ENCODE measurements around the gene ITPKB. TPM values are rescaled to one million over a fixed set of nuclear protein-coding genes. Genes with fewer than 3 reads are reported as not detected.
A peak's percentile ranks its signal among the peaks of the same experiment; 100 is the strongest.

Gene ITPKB
- total RNA-seq, 2 experiments from 2014 or later = 40.9 to 43.4 TPM

DNA sequence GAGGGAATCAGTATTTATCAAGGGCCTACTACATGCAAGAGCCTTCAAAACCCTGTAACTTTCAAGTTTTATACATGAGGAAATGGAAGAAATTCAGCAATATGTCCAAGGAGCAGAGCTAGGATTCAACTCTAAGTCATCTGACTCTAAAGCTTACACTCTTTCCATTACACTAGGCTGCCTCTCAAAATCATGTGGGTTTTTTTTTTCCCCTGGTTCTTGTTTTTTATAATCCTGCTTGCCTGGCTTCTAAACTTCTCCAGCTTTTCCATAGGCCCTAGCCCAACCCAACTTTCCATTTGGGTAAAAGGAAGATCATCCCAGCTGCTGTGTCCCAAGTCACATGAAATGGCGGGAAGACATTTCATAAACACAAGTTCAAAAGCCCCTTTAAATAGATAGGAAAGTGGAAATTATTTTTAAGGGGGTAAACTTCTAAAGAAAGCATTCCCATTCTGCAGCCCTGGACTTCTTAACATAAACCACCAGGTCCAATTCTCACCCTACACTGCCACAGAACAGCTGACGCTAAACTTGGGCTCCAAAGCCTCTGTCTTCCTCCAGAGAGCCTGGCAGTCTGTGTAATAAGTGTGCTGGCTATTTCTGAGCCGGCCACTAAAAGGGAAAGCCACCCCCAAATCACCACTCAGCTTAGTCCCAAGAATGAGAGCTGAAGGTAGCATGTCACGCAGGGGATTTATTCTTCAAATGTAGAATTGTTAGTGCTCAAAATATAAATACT lies 46.9 kb downstream of the ITPKB start:
- Mint-ChIP-seq H3K4me3 (no peak overlapping the region), H3K27ac (peak overlapping the region; percentile 90), H3K4me1 (peaks cover 65% of the 10 kb centered on the region), H3K36me3 (peaks cover 14% of the 10 kb centered on the region), H3K9me3 (ENCODE audit: low read depth) (no peaks in the 10 kb centered on the region), H3K27me3 (no peaks in the 10 kb centered on the region)
- CTCF ChIA-PET = interaction anchor here (0.8 to 1.4 kb wide), 2 partner anchors 11 to 12 kb away, joined by 3 read pairs; no protein-coding TSS in a partner anchor
- ATAC-seq = no peak
- DNase-seq = no peak

DNA sequence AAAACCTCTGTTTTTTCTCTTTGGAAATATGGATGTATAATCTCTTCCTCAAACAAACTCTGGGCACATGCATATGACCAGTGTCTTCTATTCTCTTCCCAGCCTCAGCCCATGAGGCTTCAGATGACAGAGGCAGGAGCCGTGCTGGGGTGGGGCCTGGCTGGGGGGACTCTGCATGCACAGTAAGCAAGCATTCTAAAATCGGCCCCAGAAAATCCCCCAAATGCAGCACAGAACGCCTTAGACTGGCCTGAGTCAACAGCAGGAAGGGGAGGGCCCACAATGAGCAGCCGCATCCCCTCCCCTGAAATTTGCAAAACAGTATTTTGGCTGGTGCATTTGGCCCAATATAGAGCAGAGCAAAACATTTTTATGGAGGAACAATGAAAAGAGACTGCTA lies 47.8 kb downstream of the ITPKB start:
- CTCF ChIA-PET = no interaction called here

GRCh38 chr1:226690460-226690982 lies 48.6 kb downstream of the ITPKB start:
- DNase-seq (peak; percentile 66), ATAC-seq (peak; percentile 55)
- peaks cover 70% of the 10 kb centered on the region for H3K4me1 Mint-ChIP-seq
- H3K27ac Mint-ChIP-seq = peak overlapping the region; percentile 90
- no peaks in the 10 kb centered on the region for H3K27me3 Mint-ChIP-seq
- CTCF ChIA-PET = no interaction called here
- H3K4me3 Mint-ChIP-seq = peak overlapping the region; percentile 32
- H3K36me3 Mint-ChIP-seq = peaks cover 13% of the 10 kb centered on the region
- no peaks in the 10 kb centered on the region for H3K9me3 Mint-ChIP-seq (ENCODE audit: low read depth)

More for the DNA sequence above, 47.8 kb downstream of the ITPKB start:
- peak overlapping the region; percentile 90 for H3K27ac Mint-ChIP-seq
- peak; percentile 71 for DNase-seq
- no peaks in the 10 kb centered on the region for H3K9me3 Mint-ChIP-seq (ENCODE audit: low read depth)
- peaks cover 67% of the 10 kb centered on the region for H3K4me1 Mint-ChIP-seq
- peak; percentile 67 for ATAC-seq
- no peaks in the 10 kb centered on the region for H3K27me3 Mint-ChIP-seq
- peak overlapping the region; percentile 32 for H3K4me3 Mint-ChIP-seq
- H3K36me3 Mint-ChIP-seq = peaks cover 14% of the 10 kb centered on the region

DNA sequence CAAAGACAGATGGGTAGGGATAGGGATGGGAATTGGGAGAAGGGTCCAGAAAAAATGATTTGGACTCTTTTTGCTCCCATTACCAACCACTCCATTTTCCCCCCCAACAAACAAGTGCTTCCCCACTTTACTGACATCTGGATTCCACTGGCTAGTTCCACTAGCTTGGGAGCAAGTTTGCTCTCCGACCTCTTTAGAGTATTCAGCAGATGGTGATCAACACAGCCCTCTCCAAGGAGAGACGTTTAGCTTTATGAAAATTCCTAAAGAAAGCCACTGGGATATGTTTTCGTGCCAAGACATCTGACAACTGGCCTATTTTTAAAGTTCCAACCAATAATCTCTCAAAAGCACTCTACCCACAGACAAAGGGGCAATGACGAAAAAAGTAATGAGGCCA lies 50.3 kb downstream of the ITPKB start:
- Mint-ChIP-seq H3K27me3 (no peaks in the 10 kb centered on the region), H3K36me3 (peaks cover 14% of the 10 kb centered on the region), H3K4me3 (no peak overlapping the region), H3K27ac (no peak overlapping the region), H3K9me3 (ENCODE audit: low read depth) (no peaks in the 10 kb centered on the region), H3K4me1 (peaks cover 80% of the 10 kb centered on the region)
- CTCF ChIA-PET = interaction anchor here (1.4 to 2.1 kb wide), 3 partner anchors 9 to 138 kb away, joined by 4 to 10 read pairs (median 5); no protein-coding TSS in a partner anchor
- no peak for DNase-seq
- no peak for ATAC-seq

DNA sequence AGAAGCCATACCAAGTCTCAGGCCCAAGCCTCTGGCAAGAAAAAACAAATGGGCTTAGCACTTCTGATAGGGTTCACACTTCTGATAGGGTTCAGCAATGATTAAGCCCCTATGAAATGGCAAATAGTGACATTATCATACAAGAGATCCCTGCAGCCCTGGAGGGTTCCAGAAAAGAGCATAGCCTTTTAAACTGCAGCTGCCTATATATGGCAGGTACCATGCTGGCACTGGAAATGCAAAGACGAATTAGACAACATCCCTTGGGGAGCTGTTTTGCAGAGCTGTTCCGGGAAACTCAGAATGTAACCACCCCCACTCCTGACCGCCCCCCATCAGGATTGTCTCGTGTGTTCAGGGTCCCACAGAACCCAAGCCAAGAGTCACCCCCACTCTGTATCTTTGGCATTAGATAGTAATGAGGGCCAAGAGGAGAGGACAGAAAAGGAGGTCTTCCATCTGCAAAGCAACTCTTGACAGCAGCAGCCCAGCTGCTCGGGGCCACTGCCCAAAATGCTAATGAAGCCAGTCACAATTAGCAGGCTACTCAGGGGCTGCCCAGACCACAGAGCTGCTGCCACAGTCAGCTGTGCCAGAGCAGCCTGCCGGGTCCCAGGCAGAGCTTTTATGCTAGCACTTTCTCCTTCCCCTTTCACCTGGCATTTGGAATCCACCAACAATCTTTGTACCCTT lies 50.9 kb downstream of the ITPKB start:
- Mint-ChIP-seq H3K9me3 (ENCODE audit: low read depth) (no peaks in the 10 kb centered on the region), H3K36me3 (peaks cover 14% of the 10 kb centered on the region), H3K4me3 (no peak overlapping the region), H3K4me1 (peaks cover 84% of the 10 kb centered on the region), H3K27me3 (no peaks in the 10 kb centered on the region), H3K27ac (no peak overlapping the region)
- no peak for DNase-seq
- CTCF ChIA-PET = interaction anchor here (0.7 to 2.1 kb wide), 18 partner anchors 10 to 139 kb away, joined by 3 to 11 read pairs (median 4); no protein-coding TSS in a partner anchor
- ATAC-seq = no peak

DNA sequence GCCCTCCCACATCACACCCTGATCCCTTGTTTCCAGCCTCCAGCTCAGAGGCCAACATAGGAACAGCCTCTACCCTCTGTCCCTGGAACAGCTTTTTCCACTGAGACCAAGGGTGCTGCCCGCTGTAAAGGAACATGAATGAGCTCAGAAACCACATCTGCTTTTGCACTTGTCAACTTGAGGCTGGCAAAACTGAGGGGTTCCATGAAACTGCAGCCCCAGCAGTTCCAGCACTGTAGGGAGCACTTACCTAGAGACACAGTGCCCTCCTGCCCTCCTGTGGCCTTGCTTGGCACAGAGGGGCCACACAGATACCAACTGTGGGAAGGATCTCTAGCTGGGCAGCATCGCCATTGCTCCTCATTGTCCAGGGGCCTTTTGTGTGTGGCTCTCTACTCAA lies 51.7 kb downstream of the ITPKB start:
- Mint-ChIP-seq H3K4me1 (peaks cover 84% of the 10 kb centered on the region), H3K27ac (no peak overlapping the region), H3K4me3 (no peak overlapping the region), H3K36me3 (peaks cover 13% of the 10 kb centered on the region), H3K27me3 (no peaks in the 10 kb centered on the region), H3K9me3 (ENCODE audit: low read depth) (no peaks in the 10 kb centered on the region)
- CTCF ChIA-PET = interaction anchor here (0.7 to 2.1 kb wide), 18 partner anchors 10 to 140 kb away, joined by 3 to 11 read pairs (median 4); no protein-coding TSS in a partner anchor
- ATAC-seq (peak; percentile 32), DNase-seq (no peak)

DNA sequence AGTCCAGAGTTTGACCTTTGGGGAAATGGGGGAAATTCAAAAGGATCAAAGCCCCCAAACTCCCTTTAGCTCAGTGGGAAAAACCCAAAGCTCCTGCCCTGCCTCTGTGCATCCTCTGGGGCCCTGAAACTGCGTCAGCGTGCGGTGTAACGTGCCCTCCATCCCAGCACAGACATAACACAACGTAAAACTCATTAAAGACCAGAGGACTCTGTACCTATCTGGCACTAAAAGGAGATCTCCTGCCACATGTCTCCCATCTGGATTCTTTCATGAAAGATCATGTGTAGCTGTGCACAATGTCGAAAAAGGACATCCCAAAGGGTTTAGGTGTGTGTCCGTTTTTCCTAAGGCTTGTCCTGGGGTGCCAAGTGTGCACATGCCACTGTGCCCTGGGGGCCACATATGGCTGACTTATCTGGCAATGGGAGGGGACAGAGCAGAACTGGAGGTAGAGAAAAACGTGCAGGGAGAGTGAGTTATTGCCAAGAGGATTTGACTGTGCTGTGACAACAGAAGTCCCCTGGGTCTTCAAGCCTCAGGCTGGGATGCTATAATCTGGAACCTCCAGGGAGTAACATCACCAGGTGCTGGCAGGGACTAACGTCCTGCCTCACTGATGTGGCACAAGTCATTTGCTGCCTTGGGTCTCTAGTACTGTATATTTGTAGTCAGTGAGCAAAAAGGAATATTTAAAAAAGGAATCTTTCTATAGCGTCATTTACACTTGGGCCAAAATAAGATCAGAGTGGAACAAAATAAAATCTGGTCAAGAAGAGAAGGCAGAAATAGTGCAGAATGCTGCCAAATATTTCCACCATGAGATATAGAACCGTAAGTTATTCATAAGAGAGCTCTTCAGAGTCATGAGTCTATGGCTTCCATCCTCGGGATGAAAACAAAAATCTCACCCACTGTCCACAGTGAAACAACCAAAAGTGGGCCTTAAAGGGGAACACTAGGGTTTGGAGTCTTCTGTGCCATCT lies 52.3 kb downstream of the ITPKB start:
- H3K36me3 Mint-ChIP-seq = peaks cover 13% of the 10 kb centered on the region
- peaks cover 79% of the 10 kb centered on the region for H3K4me1 Mint-ChIP-seq
- no peak overlapping the region for H3K4me3 Mint-ChIP-seq
- H3K27ac Mint-ChIP-seq = no peak overlapping the region
- CTCF ChIA-PET = interaction anchor here (0.9 to 2.1 kb wide), 12 partner anchors 10 to 141 kb away, joined by 3 to 11 read pairs (median 6); no protein-coding TSS in a partner anchor
- no peak for DNase-seq
- no peak for ATAC-seq
- no peaks in the 10 kb centered on the region for H3K27me3 Mint-ChIP-seq
- H3K9me3 Mint-ChIP-seq (ENCODE audit: low read depth) = no peaks in the 10 kb centered on the region

- CTCF ChIA-PET = interaction anchor here (0.9 to 1.9 kb wide), 2 partner anchors 32 to 51 kb away, joined by 3 to 7 read pairs; no protein-coding TSS in a partner anchor
- no peak overlapping the region for H3K4me3 Mint-ChIP-seq
- no peak overlapping the region for H3K27ac Mint-ChIP-seq
- ATAC-seq (no peak), DNase-seq (no peak)
- H3K9me3 Mint-ChIP-seq (ENCODE audit: low read depth) = no peaks in the 10 kb centered on the region
- H3K27me3 Mint-ChIP-seq = no peaks in the 10 kb centered on the region
- H3K4me1 Mint-ChIP-seq = peaks cover 74% of the 10 kb centered on the region
- H3K36me3 Mint-ChIP-seq = peaks cover 9% of the 10 kb centered on the region
Observed at GRCh38 chr1:226685196-226685820, 53.8 kb downstream of the ITPKB start.

- no peak for ATAC-seq
- no peak overlapping the region for H3K4me3 Mint-ChIP-seq
- H3K27me3 Mint-ChIP-seq = no peaks in the 10 kb centered on the region
- DNase-seq = no peak
- no peak overlapping the region for H3K27ac Mint-ChIP-seq
- peaks cover 77% of the 10 kb centered on the region for H3K4me1 Mint-ChIP-seq
- H3K9me3 Mint-ChIP-seq (ENCODE audit: low read depth) = no peaks in the 10 kb centered on the region
- H3K36me3 Mint-ChIP-seq = peaks cover 9% of the 10 kb centered on the region
- CTCF ChIA-PET = interaction anchor here (1.9 kb wide), 1 partner anchor 50 kb away, joined by 7 read pairs; no protein-coding TSS in a partner anchor
Observed at GRCh38 chr1:226684026-226684425, 55.1 kb downstream of the ITPKB start.

DNA sequence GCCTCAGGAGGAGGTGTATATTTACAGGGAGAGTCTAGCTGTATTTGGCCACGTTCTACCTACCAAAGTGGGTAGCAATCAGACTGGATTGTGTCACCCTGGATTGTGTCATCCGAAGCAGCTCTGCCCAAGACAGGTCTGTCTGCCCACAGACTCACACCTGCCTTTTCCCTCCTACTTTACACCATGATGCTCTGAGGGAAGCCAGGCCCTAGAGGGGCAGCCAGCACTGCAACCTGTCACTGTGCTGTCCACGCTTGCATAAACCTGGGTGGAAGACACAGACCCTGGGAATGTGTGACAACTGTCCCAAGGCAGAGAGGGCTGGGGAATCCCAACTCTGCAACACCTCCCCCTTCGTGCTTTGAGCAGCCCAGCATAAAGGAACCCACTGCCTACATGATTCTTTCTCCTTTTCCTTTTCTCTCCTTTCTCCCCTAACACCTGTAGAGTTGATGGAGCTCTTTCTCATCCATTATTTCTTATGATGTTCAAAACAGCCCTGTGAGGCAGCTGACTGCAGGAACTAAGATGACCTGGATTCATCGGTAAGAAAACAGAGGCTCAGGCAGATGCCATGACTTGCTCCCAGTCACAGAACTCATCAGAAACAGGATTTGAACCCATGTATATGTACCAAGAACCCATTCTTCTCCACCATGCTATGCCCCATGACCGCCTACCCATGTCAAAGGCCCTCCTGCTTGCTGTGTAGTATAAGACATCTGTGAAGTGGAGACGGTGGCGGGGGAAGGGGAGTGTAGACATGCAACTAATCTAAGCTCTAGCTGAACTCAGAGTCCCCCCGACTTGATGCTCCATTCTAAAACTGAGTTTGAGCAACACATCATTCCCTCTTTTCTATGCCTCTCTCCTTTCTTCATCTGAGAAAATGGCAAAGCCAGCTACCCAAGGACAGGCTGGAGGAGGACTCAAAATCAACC lies 55.9 kb downstream of the ITPKB start:
- CTCF ChIA-PET = interaction anchor here (0.9 to 1.9 kb wide), 6 partner anchors 20 to 52 kb away, joined by 3 to 7 read pairs (median 3); no protein-coding TSS in a partner anchor
- peaks cover 78% of the 10 kb centered on the region for H3K4me1 Mint-ChIP-seq
- no peaks in the 10 kb centered on the region for H3K9me3 Mint-ChIP-seq (ENCODE audit: low read depth)
- peaks cover 9% of the 10 kb centered on the region for H3K36me3 Mint-ChIP-seq
- H3K4me3 Mint-ChIP-seq = no peak overlapping the region
- peak overlapping the region; percentile 22 for H3K27ac Mint-ChIP-seq
- no peaks in the 10 kb centered on the region for H3K27me3 Mint-ChIP-seq
- DNase-seq (no peak), ATAC-seq (no peak)

DNA sequence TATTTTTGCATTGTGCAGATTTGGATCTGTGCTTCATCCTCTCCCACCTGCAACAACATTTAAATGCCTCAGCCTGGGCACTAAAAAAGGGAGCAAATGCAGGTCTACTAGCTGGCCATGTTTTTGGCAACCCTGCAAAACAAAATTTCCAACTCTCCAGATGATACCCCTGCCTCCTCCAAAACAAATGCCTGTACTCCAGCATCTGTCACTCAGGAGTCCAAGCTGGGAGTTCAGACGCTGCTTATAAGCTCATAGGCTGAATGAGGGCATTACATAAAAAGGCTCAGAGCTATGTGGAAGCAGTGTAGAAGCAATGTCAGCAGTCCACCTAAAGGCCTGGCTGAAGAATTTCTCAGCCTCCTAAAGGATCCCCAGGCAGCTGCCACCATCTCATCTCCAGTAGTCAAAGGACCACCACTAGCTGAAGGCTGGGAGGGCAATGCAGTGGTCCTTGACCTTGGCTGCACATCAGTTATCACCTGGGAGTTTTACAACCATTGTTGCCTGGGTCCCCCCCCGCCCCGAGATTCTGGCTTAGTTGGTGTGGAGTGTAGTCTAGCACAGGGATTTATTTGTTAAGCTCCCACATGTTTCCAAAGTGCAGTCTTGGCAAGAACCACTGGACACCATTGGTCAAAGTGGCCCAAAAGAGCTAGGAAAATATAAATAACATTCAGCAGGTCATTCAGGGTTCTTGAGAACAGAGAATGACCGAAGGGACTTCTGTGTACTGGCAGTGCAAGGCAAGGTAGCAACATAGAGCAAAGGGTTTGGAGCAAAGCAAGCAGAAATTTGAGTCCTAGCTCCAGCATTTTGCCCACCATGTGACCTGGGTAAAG lies 57.2 kb downstream of the ITPKB start:
- no peak for ATAC-seq
- Mint-ChIP-seq H3K9me3 (ENCODE audit: low read depth) (no peaks in the 10 kb centered on the region), H3K36me3 (peaks cover 9% of the 10 kb centered on the region), H3K27ac (no peak overlapping the region), H3K27me3 (no peaks in the 10 kb centered on the region), H3K4me1 (peaks cover 78% of the 10 kb centered on the region), H3K4me3 (no peak overlapping the region)
- DNase-seq = no peak
- CTCF ChIA-PET = interaction anchor here (0.7 to 1.7 kb wide), 9 partner anchors 13 to 51 kb away, joined by 3 to 4 read pairs (median 3); no protein-coding TSS in a partner anchor
